ENCODE measurements around the gene ABR.

- TF ChIP-seq CTCF (IDR thresholded peaks at IDR 0.05) (no peak), POLR2A (IDR thresholded peaks at IDR 0.05) (no peak)
Measured at GRCh38 chr17:1038459-1039122, 141.2 kb downstream of the ABR start.
